Keratinocyte (primary cell): ENCODE results near the gene ADGRV1. TPM values are rescaled to one million over a fixed set of nuclear protein-coding genes. Genes with fewer than 3 reads are reported as not detected.

Experiments
- DNase-seq: peaks from one replicate; pipeline ENCODE4 v3.0.0-alpha.2; 2011; ENCODE audit warnings: low read depth, missing footprints, low spot score
- FAIRE-seq: peaks from 2 replicates; lab custom pipeline; 2011; peaks lifted over from hg19 to GRCh38; lab: Jason Lieb, UNC
- H2AFZ ChIP-seq: 2 replicates; pipeline ENCODE4 v1.6.0; 2012; ENCODE audit warnings: low read length, control low read depth, inconsistent platforms; ENCODE audit not compliant: control insufficient read depth
- H3K27ac ChIP-seq: 2 replicates; pipeline ENCODE4 v1.5.1; 2011; ENCODE audit warnings: low read length; ENCODE audit not compliant: control insufficient read depth, insufficient read depth
- H3K27me3 ChIP-seq: 3 replicates; pipeline ENCODE4 v1.6.0; 2011; ENCODE audit warnings: low read length; ENCODE audit not compliant: control insufficient read depth, insufficient read depth; ENCODE audit errors: extremely low read depth
- H3K36me3 ChIP-seq, 2 experiments: 2 replicates in 1 of 2; 3 replicates in 1 of 2; pipeline ENCODE4 v1.5.1; 2011; ENCODE audit warnings: low read length in 2 of 2, mild to moderate bottlenecking in 1 of 2; ENCODE audit not compliant: control insufficient read depth in 2 of 2, insufficient read depth in 2 of 2; ENCODE audit errors: extremely low read depth in 1 of 2
- H3K4me1 ChIP-seq: 3 replicates; pipeline ENCODE4 v1.5.1; 2011; ENCODE audit warnings: low read length; ENCODE audit not compliant: control insufficient read depth, insufficient read depth; ENCODE audit errors: extremely low read depth
- H3K4me2 ChIP-seq: 3 replicates; pipeline ENCODE4 v1.6.0; 2011; ENCODE audit warnings: low read depth, low read length; ENCODE audit not compliant: control insufficient read depth, insufficient read depth; ENCODE audit errors: extremely low read depth
- H3K4me3 ChIP-seq, 3 experiments: fragments of 200-600 bp in 1 of 3; sonication (generic) in 1 of 3; 2 replicates in 2 of 3; 3 replicates in 1 of 3; pipeline ENCODE4 v1.5.1; 2011 to 2016; ENCODE audit warnings: low read length in 3 of 3, mild to moderate bottlenecking in 3 of 3, control low read depth in 2 of 3, inconsistent platforms in 1 of 3, low read depth in 1 of 3, mixed read lengths in 1 of 3, mixed run types in 1 of 3, moderate library complexity in 1 of 3; ENCODE audit not compliant: control insufficient read depth in 2 of 3, insufficient read depth in 2 of 3; ENCODE audit errors: extremely low read depth in 1 of 3
- H3K79me2 ChIP-seq: 2 replicates; pipeline ENCODE4 v1.6.0; 2012; ENCODE audit warnings: low read length; ENCODE audit not compliant: control insufficient read depth, insufficient read depth
- H3K9ac ChIP-seq: 3 replicates; pipeline ENCODE4 v1.6.0; 2011; ENCODE audit warnings: low read length; ENCODE audit not compliant: control insufficient read depth, insufficient read depth; ENCODE audit errors: extremely low read depth
- H3K9me1 ChIP-seq: 3 replicates; pipeline ENCODE4 v1.6.0; 2011; ENCODE audit warnings: low read length; ENCODE audit not compliant: control insufficient read depth, insufficient read depth; ENCODE audit errors: extremely low read depth
- H3K9me3 ChIP-seq: 2 replicates; pipeline ENCODE4 v1.5.1; 2012; ENCODE audit warnings: low read depth, low read length; ENCODE audit not compliant: control insufficient read depth
- H4K20me1 ChIP-seq: 3 replicates; pipeline ENCODE4 v1.6.0; 2011; ENCODE audit warnings: low read length; ENCODE audit not compliant: control insufficient read depth, insufficient read depth; ENCODE audit errors: extremely low read depth
- EZH2 ChIP-seq: IDR thresholded peaks from one replicate; pipeline ENCODE4 v1.6.1; 2012; ENCODE audit warnings: inconsistent platforms, mild to moderate bottlenecking, low read length, moderate library complexity
- dilution Hi-C: fragments of 300-500 bp; cut with MboI; formaldehyde crosslinking; loops from one replicate; pipeline ENCODE4 v1.7.0; 2020; ENCODE audit warnings: low sequenced_read_pairs; ENCODE audit not compliant: extremely low pct_ligation_motif_present
- polyA plus RNA-seq, 5 experiments: library from polyadenylated mRNA; depleted of rRNA in 3 of 5; stranded (reverse) in 3 of 5; stranded (forward) in 1 of 5; unstranded in 1 of 5; fragments of >200 nt; gene quantifications; 1 replicate in 1 of 5; 2 replicates in 3 of 5; 3 replicates in 1 of 5; pipeline versions ENCODE4 v1.2.1 to v1.2.3, GENCODE V29; 2011 to 2012; ENCODE audit warnings: missing spikeins in 2 of 5, low read depth in 1 of 5, low replicate concordance in 1 of 5
- TF ChIP-seq, protein P1 (sequence below), 3 experiments: IDR thresholded peaks in 1 of 3; conservative IDR thresholded peaks in 1 of 3; optimal IDR thresholded peaks in 1 of 3; 2 replicates in 2 of 3; 3 replicates in 1 of 3; pipeline versions ENCODE3 to v1.5.1; 2011; ENCODE audit warnings: low read length in 3 of 3, mild to moderate bottlenecking in 3 of 3, moderate library complexity in 2 of 3, control low read depth in 1 of 3, inconsistent platforms in 1 of 3; ENCODE audit not compliant: insufficient read depth in 2 of 3; ENCODE audit errors: extremely low read depth in 1 of 3

The ADGRV1 gene
- polyA plus RNA-seq, 1 donor (not counting 4 experiments of a cell fraction or from before 2014, with no cell fraction given), result 0.05 TPM

DNA sequence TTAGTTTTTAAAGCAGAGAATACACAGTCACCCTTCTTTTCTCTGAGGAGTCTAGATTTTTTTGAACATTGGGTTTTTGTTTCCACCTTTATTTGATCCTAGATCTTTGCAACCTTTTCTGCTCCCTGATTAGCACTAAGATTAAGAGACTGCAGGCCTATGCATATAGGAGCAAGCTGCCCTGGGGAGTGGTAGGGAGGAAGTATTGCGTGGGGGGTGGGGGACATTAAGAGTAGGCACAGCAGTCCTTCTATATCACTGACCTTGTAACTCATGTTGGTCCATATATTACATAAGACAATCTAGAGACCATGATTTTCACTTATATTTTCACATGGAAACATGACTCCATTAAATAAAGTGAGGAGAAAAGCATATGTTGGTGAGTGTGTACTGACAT, 149.1 kb downstream of the ADGRV1 start:
- dilution Hi-C loops, result no loop called here
- H3K79me2 ChIP-seq, result no peaks in the 10 kb centered on the region
- no peaks in the 10 kb centered on the region for H3K9me3 ChIP-seq
- no peaks in the 10 kb centered on the region for H3K4me1 ChIP-seq
- H3K27ac ChIP-seq, result no peak overlapping the region
- FAIRE-seq, result no peak
- H3K9me1 ChIP-seq, result no peaks in the 10 kb centered on the region
- H3K4me3 ChIP-seq, result no peak overlapping the region
- H3K27me3 ChIP-seq, result no peaks in the 10 kb centered on the region
- TF ChIP-seq, protein P1, sequence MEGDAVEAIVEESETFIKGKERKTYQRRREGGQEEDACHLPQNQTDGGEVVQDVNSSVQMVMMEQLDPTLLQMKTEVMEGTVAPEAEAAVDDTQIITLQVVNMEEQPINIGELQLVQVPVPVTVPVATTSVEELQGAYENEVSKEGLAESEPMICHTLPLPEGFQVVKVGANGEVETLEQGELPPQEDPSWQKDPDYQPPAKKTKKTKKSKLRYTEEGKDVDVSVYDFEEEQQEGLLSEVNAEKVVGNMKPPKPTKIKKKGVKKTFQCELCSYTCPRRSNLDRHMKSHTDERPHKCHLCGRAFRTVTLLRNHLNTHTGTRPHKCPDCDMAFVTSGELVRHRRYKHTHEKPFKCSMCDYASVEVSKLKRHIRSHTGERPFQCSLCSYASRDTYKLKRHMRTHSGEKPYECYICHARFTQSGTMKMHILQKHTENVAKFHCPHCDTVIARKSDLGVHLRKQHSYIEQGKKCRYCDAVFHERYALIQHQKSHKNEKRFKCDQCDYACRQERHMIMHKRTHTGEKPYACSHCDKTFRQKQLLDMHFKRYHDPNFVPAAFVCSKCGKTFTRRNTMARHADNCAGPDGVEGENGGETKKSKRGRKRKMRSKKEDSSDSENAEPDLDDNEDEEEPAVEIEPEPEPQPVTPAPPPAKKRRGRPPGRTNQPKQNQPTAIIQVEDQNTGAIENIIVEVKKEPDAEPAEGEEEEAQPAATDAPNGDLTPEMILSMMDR (optimal IDR thresholded peaks at IDR 0.05 in 1 of 3, IDR thresholded peaks at IDR 0.05 in 1 of 3, conservative IDR thresholded peaks at IDR 0.05 in 1 of 3; ENCODE audit: extremely low read depth in 1 of 3, insufficient read depth in 2 of 3, low read length in 3 of 3), result no peak
- no peak for TF ChIP-seq EZH2
- H3K4me2 ChIP-seq, result no peak overlapping the region
- no peaks in the 10 kb centered on the region for H3K36me3 ChIP-seq
- no peak overlapping the region for H2AFZ ChIP-seq
- DNase-seq, result no peak
- H4K20me1 ChIP-seq, result no peaks in the 10 kb centered on the region
- H3K9ac ChIP-seq, result no peak overlapping the region

DNA sequence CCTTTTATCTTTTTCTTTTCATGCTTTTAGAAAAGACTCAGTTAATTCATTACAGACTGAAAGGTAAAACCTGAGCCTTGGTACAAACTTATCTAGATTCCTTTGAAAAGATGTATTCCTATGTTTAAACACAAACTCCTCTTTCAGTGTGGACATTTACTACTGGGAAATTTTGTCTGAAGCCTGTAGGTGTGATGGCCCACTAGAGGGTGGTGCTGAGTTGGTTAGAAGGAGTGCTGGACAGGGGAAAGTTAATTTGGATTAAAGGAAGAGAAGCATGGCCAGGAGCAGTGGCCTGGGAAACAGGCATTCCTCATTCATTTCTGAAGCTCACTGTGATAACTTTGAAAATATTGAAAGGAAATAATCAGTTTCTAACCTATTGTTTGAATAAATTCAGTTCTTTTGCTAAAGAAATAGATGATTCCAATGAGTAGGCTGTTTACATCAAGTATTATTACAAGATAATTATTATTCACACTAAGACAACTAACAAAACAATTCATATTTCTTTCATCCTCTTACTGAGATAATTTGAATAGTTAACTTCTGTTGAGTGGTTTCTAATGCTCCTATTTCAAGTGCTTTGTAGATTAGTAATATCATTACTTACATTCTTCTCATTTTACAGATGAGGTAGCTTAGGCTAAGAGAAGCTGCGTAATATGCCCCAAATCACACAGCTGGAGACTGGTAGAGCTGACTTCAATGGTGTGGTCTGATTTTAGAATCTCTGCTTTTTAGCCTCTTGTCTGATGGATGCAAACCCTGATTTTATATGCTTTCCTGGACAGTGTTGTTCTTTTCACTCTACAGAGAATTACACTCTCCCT, 150.9 kb downstream of the ADGRV1 start:
- H2AFZ ChIP-seq, result no peak overlapping the region
- no peak overlapping the region for H3K4me2 ChIP-seq
- no peak overlapping the region for H3K27ac ChIP-seq
- H3K79me2 ChIP-seq, result no peaks in the 10 kb centered on the region
- dilution Hi-C loops, result no loop called here
- no peaks in the 10 kb centered on the region for H3K36me3 ChIP-seq
- FAIRE-seq (no peak), DNase-seq (no peak)
- no peaks in the 10 kb centered on the region for H3K9me3 ChIP-seq
- H4K20me1 ChIP-seq, result no peaks in the 10 kb centered on the region
- H3K9me1 ChIP-seq, result no peaks in the 10 kb centered on the region
- H3K4me1 ChIP-seq, result no peaks in the 10 kb centered on the region
- H3K9ac ChIP-seq, result no peak overlapping the region
- H3K4me3 ChIP-seq, result no peak overlapping the region
- no peaks in the 10 kb centered on the region for H3K27me3 ChIP-seq
- TF ChIP-seq EZH2, result no peak
- TF ChIP-seq, protein P1 (optimal IDR thresholded peaks at IDR 0.05 in 1 of 3, IDR thresholded peaks at IDR 0.05 in 1 of 3, conservative IDR thresholded peaks at IDR 0.05 in 1 of 3; ENCODE audit: extremely low read depth in 1 of 3, insufficient read depth in 2 of 3, low read length in 3 of 3), result peak; percentile 68 to 70 (median 68)
